PC-9 (cell line): Measurements from ENCODE around the gene CYP2C18. TPM values are rescaled to one million over a fixed set of nuclear protein-coding genes. Genes with fewer than 3 reads are reported as not detected.

Experiments
- BruUV-seq: library from RNA; stranded (reverse); fragments of 400-500 nt; replicated peaks from 2 replicates; lab custom pipeline; 2021; lab: Mats Ljungman, UMichigan
- CTCF ChIA-PET: fragments of 300-600 bp; sonication (Branson Sonifier 250); formaldehyde crosslinking; loops from one replicate; lab custom pipeline; 2022; ENCODE audit warnings: antibody characterized with exemption; lab: Charles Lee
- POLR2A ChIA-PET: fragments of 300-600 bp; sonication (Branson Sonifier 250); formaldehyde crosslinking; loops from one replicate; lab custom pipeline; 2022; ENCODE audit warnings: antibody characterized with exemption; ENCODE audit not compliant: unreplicated experiment; lab: Charles Lee
- DNase-seq, 2 experiments: peaks; one replicate each; pipeline versions ENCODE4 v3.0.0 to v3.0.0-alpha.2; 2015 to 2022; ENCODE audit warnings: mixed read lengths in 1 of 2
- H2AFZ ChIP-seq: fragments of 200-600 bp; sonication (generic); 2 replicates; pipeline ENCODE4 v1.8.1; 2017; ENCODE audit warnings: antibody characterized with exemption
- H3F3A ChIP-seq: fragments of 200-600 bp; sonication (generic); 2 replicates; pipeline ENCODE4 v1.8.1; 2017; ENCODE audit warnings: antibody characterized with exemption, mild to moderate bottlenecking, low read depth; ENCODE audit not compliant: insufficient read depth
- H3K27ac ChIP-seq: fragments of 200-600 bp; sonication (generic); 2 replicates; pipeline ENCODE4 v1.6.1; 2016; ENCODE audit warnings: mixed run types
- H3K27me3 ChIP-seq: fragments of 200-600 bp; sonication (generic); 2 replicates; pipeline ENCODE4 v1.6.1; 2016; ENCODE audit warnings: low read depth, mixed run types; ENCODE audit not compliant: insufficient read depth
- H3K36me3 ChIP-seq: fragments of 200-600 bp; sonication (generic); 2 replicates; pipeline ENCODE4 v1.6.1; 2016; ENCODE audit warnings: low read depth, mixed run types
- H3K4me1 ChIP-seq: fragments of 200-600 bp; sonication (generic); replicated peaks from 2 replicates; pipeline ENCODE4 v1.6.1; 2016; ENCODE audit warnings: mixed run types; ENCODE audit not compliant: insufficient read depth
- H3K4me2 ChIP-seq: fragments of 200-600 bp; sonication (generic); 2 replicates; pipeline ENCODE4 v1.6.1; 2017; ENCODE audit warnings: mixed run types
- H3K4me3 ChIP-seq: fragments of 200-600 bp; sonication (generic); 2 replicates; pipeline ENCODE4 v1.6.1; 2016; ENCODE audit warnings: mixed run types
- H3K79me2 ChIP-seq: fragments of 200-600 bp; sonication (generic); 2 replicates; pipeline ENCODE4 v1.6.1; 2017; ENCODE audit warnings: low read depth, mixed run types
- H3K9me2 ChIP-seq: fragments of 200-600 bp; sonication (generic); 2 replicates; pipeline ENCODE4 v1.8.1; 2017; ENCODE audit warnings: mild to moderate bottlenecking; ENCODE audit not compliant: insufficient read depth
- H3K9me3 ChIP-seq: fragments of 200-600 bp; sonication (generic); 2 replicates; pipeline ENCODE4 v1.8.1; 2016; ENCODE audit warnings: low read depth; ENCODE audit not compliant: insufficient read depth
- H4K20me1 ChIP-seq: fragments of 200-600 bp; sonication (generic); 2 replicates; pipeline ENCODE4 v1.8.1; 2017; ENCODE audit not compliant: insufficient read depth
- CTCF ChIP-seq: fragments of 200-600 bp; sonication (generic); conservative IDR thresholded peaks from 2 replicates; pipeline ENCODE4 v1.6.1; 2017; ENCODE audit warnings: mixed run types, antibody characterized with exemption, mild to moderate bottlenecking, moderate library complexity
- EZH2 ChIP-seq: fragments of 200-600 bp; sonication (generic); IDR thresholded peaks from 2 replicates; pipeline ENCODE4 v1.8.0; 2017; ENCODE audit warnings: antibody characterized with exemption, low read depth
- intact Hi-C: fragments of 100-400 bp; cut with micrococcal nuclease; formaldehyde crosslinking; loops from one replicate; pipeline ENCODE4 v1.10.0; 2022; ENCODE audit not compliant: unreplicated experiment
- total RNA-seq: library from RNA; stranded (reverse); gene quantifications from 2 replicates; pipeline ENCODE4 v1.2.3, GENCODE V29; 2021

CYP2C18 gene
- total RNA-seq, 1 experiment from 2014 or later: not detected

DNA sequence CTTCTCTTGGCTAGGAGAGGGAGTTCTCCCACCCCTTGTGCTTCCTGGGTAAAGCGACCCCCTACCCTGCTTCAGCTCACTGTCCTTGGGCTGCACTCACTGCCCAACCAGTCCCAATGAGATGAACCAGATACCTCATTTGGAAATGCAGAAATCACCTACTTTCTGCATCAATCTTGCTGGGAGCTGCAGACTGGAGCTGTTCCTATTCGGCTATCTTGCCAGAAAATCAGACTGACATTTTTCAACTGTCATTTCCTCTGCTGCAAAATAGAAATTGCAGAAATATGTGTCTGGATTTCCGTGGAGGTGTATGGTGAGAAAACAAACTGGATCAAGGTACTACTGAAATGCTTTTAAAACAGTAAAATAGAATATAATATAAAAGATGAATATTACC is 43.0 kb upstream of the CYP2C18 start:
- Histone ChIP-seq H3K4me2 (no peak overlapping the region), H3K79me2 (no peaks in the 10 kb centered on the region), H3K4me3 (no peak overlapping the region), H2AFZ (no peak overlapping the region), H3K4me1 (no peaks in the 10 kb centered on the region), H3K9me2 (no peaks in the 10 kb centered on the region), H4K20me1 (no peaks in the 10 kb centered on the region), H3K36me3 (no peaks in the 10 kb centered on the region), H3K27ac (no peak overlapping the region), H3F3A (no peaks in the 10 kb centered on the region), H3K9me3 (no peaks in the 10 kb centered on the region), H3K27me3 (no peaks in the 10 kb centered on the region)
- no peak for DNase-seq
- CTCF ChIA-PET: no interaction called here
- BruUV-seq: no TSS peak
- TF ChIP-seq CTCF (no peak), EZH2 (no peak)
- intact Hi-C loops: no loop called here
- POLR2A ChIA-PET: no interaction called here

GRCh38 chr10:94641480-94641879 is 42.0 kb upstream of the CYP2C18 start:
- no peaks in the 10 kb centered on the region for H4K20me1 ChIP-seq
- H3K9me2 ChIP-seq: no peaks in the 10 kb centered on the region
- no peaks in the 10 kb centered on the region for H3K4me1 ChIP-seq
- no peak overlapping the region for H2AFZ ChIP-seq
- H3K4me3 ChIP-seq: no peak overlapping the region
- ChIA-PET POLR2A (no interaction called here), CTCF (no interaction called here)
- H3K36me3 ChIP-seq: no peaks in the 10 kb centered on the region
- no peak for DNase-seq
- BruUV-seq: no TSS peak
- H3F3A ChIP-seq: no peaks in the 10 kb centered on the region
- no peaks in the 10 kb centered on the region for H3K27me3 ChIP-seq
- H3K27ac ChIP-seq: no peak overlapping the region
- H3K79me2 ChIP-seq: no peaks in the 10 kb centered on the region
- no peak overlapping the region for H3K4me2 ChIP-seq
- intact Hi-C loops: no loop called here
- no peaks in the 10 kb centered on the region for H3K9me3 ChIP-seq
- TF ChIP-seq CTCF (no peak), EZH2 (no peak)

DNA sequence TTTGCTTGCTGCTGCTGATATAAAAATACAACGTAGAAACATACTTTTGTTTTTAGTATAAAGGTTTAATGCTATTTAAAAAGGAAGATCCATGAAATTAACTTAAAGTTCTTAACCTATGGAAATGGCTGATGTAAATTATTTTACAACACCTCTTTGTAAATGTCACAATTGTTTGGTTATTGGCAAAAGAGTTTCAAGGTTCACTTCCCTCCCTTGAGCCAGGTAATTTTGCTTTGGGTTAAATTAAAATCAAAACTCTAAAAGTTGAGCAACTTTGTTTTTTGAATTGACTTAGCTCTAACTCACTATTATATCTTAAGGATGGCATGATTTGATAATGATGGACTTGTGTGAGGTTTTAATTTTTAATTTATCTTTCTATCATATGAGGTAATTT is 39.2 kb upstream of the CYP2C18 start:
- no peak overlapping the region for H3K27ac ChIP-seq
- H3K4me2 ChIP-seq: no peak overlapping the region
- no peaks in the 10 kb centered on the region for H3F3A ChIP-seq
- ChIA-PET CTCF (no interaction called here), POLR2A (no interaction called here)
- H3K79me2 ChIP-seq: no peaks in the 10 kb centered on the region
- H3K27me3 ChIP-seq: no peaks in the 10 kb centered on the region
- no peaks in the 10 kb centered on the region for H3K9me2 ChIP-seq
- no peaks in the 10 kb centered on the region for H3K9me3 ChIP-seq
- no peak overlapping the region for H3K4me3 ChIP-seq
- no peaks in the 10 kb centered on the region for H4K20me1 ChIP-seq
- DNase-seq: no peak
- H2AFZ ChIP-seq: no peak overlapping the region
- intact Hi-C loops: no loop called here
- H3K4me1 ChIP-seq: no peaks in the 10 kb centered on the region
- no TSS peak for BruUV-seq
- no peaks in the 10 kb centered on the region for H3K36me3 ChIP-seq
- TF ChIP-seq CTCF (no peak), EZH2 (no peak)
